H1 (cell line): ENCODE results near the gene THRB. TPM values are rescaled to one million over a fixed set of nuclear protein-coding genes. Genes with fewer than 3 reads are reported as not detected.

Source experiments
- CTCF ChIA-PET: fragments of 300-600 bp; sonication (Branson Sonifier 250); formaldehyde crosslinking; loops from one replicate; lab custom pipeline; 2021; ENCODE audit not compliant: partially characterized antibody; lab: Charles Lee
- POLR2A ChIA-PET: fragments of 300-600 bp; sonication (Branson Sonifier 250); formaldehyde crosslinking; loops from one replicate; lab custom pipeline; 2021; ENCODE audit warnings: inconsistent platforms; ENCODE audit not compliant: partially characterized antibody; lab: Charles Lee
- DNase-seq, 2 experiments: peaks; one replicate each; pipeline versions ENCODE4 v3.0.0 to v3.0.0-alpha.2; 2010 to 2022; ENCODE audit warnings: low spot score in 2 of 2, low read depth in 1 of 2, mixed read lengths in 1 of 2
- FAIRE-seq: peaks from 2 replicates; lab custom pipeline; 2011; peaks lifted over from hg19 to GRCh38; lab: Jason Lieb, UNC
- H2AFZ ChIP-seq: 2 replicates; pipeline ENCODE4 v1.8.1; 2012; ENCODE audit warnings: low read length, inconsistent platforms
- H2AK5ac ChIP-seq: 2 replicates; pipeline ENCODE4 v1.6.1; 2013; ENCODE audit warnings: low read depth, low read length
- H2BK120ac ChIP-seq: replicated peaks from 2 replicates; pipeline ENCODE3; 2013; ENCODE audit warnings: low read depth, low read length, inconsistent platforms
- H2BK12ac ChIP-seq: 2 replicates; pipeline ENCODE4 v1.6.1; 2013; ENCODE audit warnings: low read depth, low read length
- H2BK15ac ChIP-seq: 2 replicates; pipeline ENCODE4 v1.6.1; 2013; ENCODE audit warnings: low read length
- H2BK20ac ChIP-seq: 2 replicates; pipeline ENCODE4 v1.6.1; 2013; ENCODE audit warnings: low read length
- H2BK5ac ChIP-seq: 2 replicates; pipeline ENCODE4 v1.6.1; 2013; ENCODE audit warnings: low read depth, low read length
- H3K14ac ChIP-seq: 2 replicates; pipeline ENCODE4 v1.6.1; 2013; ENCODE audit warnings: inconsistent platforms; ENCODE audit not compliant: insufficient read length
- H3K18ac ChIP-seq: 2 replicates; pipeline ENCODE4 v1.6.1; 2013; ENCODE audit warnings: low read length; ENCODE audit errors: extremely low read depth
- H3K23ac ChIP-seq: 2 replicates; pipeline ENCODE4 v1.6.1; 2013; ENCODE audit warnings: inconsistent platforms; ENCODE audit not compliant: insufficient read length
- H3K23me2 ChIP-seq: 2 replicates; pipeline ENCODE4 v1.6.1; 2013; ENCODE audit warnings: low read depth, low read length
- H3K27ac ChIP-seq: 2 replicates; pipeline ENCODE4 v1.6.1; 2011; ENCODE audit warnings: low read depth, low read length, inconsistent platforms
- H3K27me3 ChIP-seq, 4 experiments: replicated peaks in 1 of 4; 1 replicate in 1 of 4; 2 replicates in 3 of 4; pipeline versions ENCODE4 v1.6.1 to v1.8.1; 2011 to 2013; ENCODE audit warnings: low read length in 3 of 4, mild to moderate bottlenecking in 3 of 4, inconsistent platforms in 2 of 4, mixed read lengths in 2 of 4, moderate library complexity in 1 of 4; ENCODE audit not compliant: control insufficient read depth in 3 of 4, insufficient read depth in 3 of 4; ENCODE audit errors: extremely low read depth in 1 of 4
- H3K36me3 ChIP-seq, 4 experiments: 2 replicates each; pipeline versions ENCODE4 v1.6.1 to v1.8.1; 2011 to 2013; ENCODE audit warnings: mild to moderate bottlenecking in 4 of 4, low read length in 3 of 4, moderate library complexity in 2 of 4, control low read depth in 1 of 4, inconsistent platforms in 1 of 4; ENCODE audit not compliant: insufficient read depth in 4 of 4, control insufficient read depth in 2 of 4
- H3K4ac ChIP-seq: replicated peaks from 2 replicates; pipeline ENCODE3; 2013; ENCODE audit warnings: low read length, low read depth, mixed read lengths, inconsistent platforms; ENCODE audit not compliant: insufficient read length
- H3K4me1 ChIP-seq, 4 experiments: replicated peaks in 1 of 4; 1 replicate in 1 of 4; 2 replicates in 3 of 4; pipeline versions ENCODE4 v1.6.1 to v1.8.1; 2011 to 2013; ENCODE audit warnings: low read length in 3 of 4, inconsistent platforms in 2 of 4, mixed read lengths in 1 of 4; ENCODE audit not compliant: insufficient read depth in 4 of 4, control insufficient read depth in 3 of 4
- H3K4me2 ChIP-seq, 2 experiments: 2 replicates each; pipeline versions ENCODE4 v1.6.1 to v1.8.1; 2011 to 2013; ENCODE audit warnings: low read depth in 2 of 2, low read length in 2 of 2, control low read depth in 1 of 2, inconsistent platforms in 1 of 2, mild to moderate bottlenecking in 1 of 2; ENCODE audit not compliant: insufficient read depth in 1 of 2
- H3K4me3 ChIP-seq, 4 experiments: fragments of 200-600, 300-600 bp in 1 of 4; sonication (generic), shearing (Covaris generic), sonication (Bioruptor Twin) in 1 of 4; 2 replicates each; pipeline versions ENCODE4 v1.5.1 to v1.8.1; 2011 to 2016; ENCODE audit warnings: low read length in 4 of 4, low read depth in 3 of 4, control low read depth in 2 of 4, inconsistent platforms in 2 of 4, mild to moderate bottlenecking in 2 of 4, mixed read lengths in 1 of 4, moderate library complexity in 1 of 4; ENCODE audit not compliant: insufficient read depth in 2 of 4; ENCODE audit errors: extremely low read depth in 1 of 4
- H3K56ac ChIP-seq: replicated peaks from 2 replicates; pipeline ENCODE3; 2013; ENCODE audit warnings: low read depth, mild to moderate bottlenecking, mixed read lengths, low read length, inconsistent platforms; ENCODE audit not compliant: insufficient read length
- H3K79me1 ChIP-seq: 2 replicates; pipeline ENCODE4 v1.6.1; 2013; ENCODE audit warnings: low read depth, low read length, control low read depth
- H3K79me2 ChIP-seq, 2 experiments: 2 replicates each; pipeline versions ENCODE4 v1.6.1 to v1.8.1; 2012 to 2013; ENCODE audit warnings: low read length in 2 of 2, mild to moderate bottlenecking in 2 of 2, inconsistent platforms in 1 of 2; ENCODE audit not compliant: insufficient read depth in 2 of 2, control insufficient read depth in 1 of 2
- H3K9ac ChIP-seq, 4 experiments: replicated peaks in 1 of 4; 1 replicate in 1 of 4; 2 replicates in 3 of 4; pipeline versions ENCODE4 v1.6.1 to v1.8.1; 2011 to 2013; ENCODE audit warnings: low read depth in 3 of 4, low read length in 3 of 4, control low read depth in 2 of 4, mild to moderate bottlenecking in 2 of 4, moderate library complexity in 2 of 4, inconsistent platforms in 1 of 4; ENCODE audit errors: extremely low read depth in 1 of 4
- H3K9me3 ChIP-seq, 2 experiments: 2 replicates each; pipeline versions ENCODE4 v1.6.1 to v1.8.1; 2012 to 2013; ENCODE audit warnings: mild to moderate bottlenecking in 2 of 2, moderate library complexity in 2 of 2, control low read depth in 1 of 2, inconsistent platforms in 1 of 2, low read depth in 1 of 2, low read length in 1 of 2, mixed read lengths in 1 of 2; ENCODE audit not compliant: insufficient read depth in 2 of 2
- H4K20me1 ChIP-seq, 2 experiments: replicated peaks in 1 of 2; 2 replicates each; pipeline versions ENCODE3 to v1.8.1; 2011 to 2013; ENCODE audit warnings: inconsistent platforms in 2 of 2, low read length in 2 of 2, mild to moderate bottlenecking in 1 of 2; ENCODE audit not compliant: insufficient read depth in 2 of 2, control insufficient read depth in 1 of 2
- H4K5ac ChIP-seq: 2 replicates; pipeline ENCODE4 v1.6.1; 2013; ENCODE audit warnings: low read length, low read depth, mixed read lengths, inconsistent platforms; ENCODE audit not compliant: insufficient read length
- H4K8ac ChIP-seq: 2 replicates; pipeline ENCODE4 v1.8.0; 2013; ENCODE audit warnings: mild to moderate bottlenecking, moderate library complexity, low read length, inconsistent platforms; ENCODE audit not compliant: insufficient read depth; ENCODE audit errors: extremely low read depth
- H4K91ac ChIP-seq: replicated peaks from 2 replicates; pipeline ENCODE3; 2013; ENCODE audit warnings: low read length, mixed read lengths, inconsistent platforms; ENCODE audit not compliant: insufficient read length
- CHD2 ChIP-seq: IDR thresholded peaks from 2 replicates; pipeline ENCODE4 v1.6.1; 2012; ENCODE audit warnings: low read length, improper control_type of control experiment
- CTCF ChIP-seq, 3 experiments: IDR thresholded peaks; 1 replicate in 2 of 3; 2 replicates in 1 of 3; pipeline versions ENCODE4 v1.5.1 to v1.6.1; 2011; ENCODE audit warnings: low read length in 3 of 3, mild to moderate bottlenecking in 3 of 3, inconsistent platforms in 2 of 3, low read depth in 1 of 3, moderate library complexity in 1 of 3; ENCODE audit not compliant: insufficient read depth in 1 of 3; ENCODE audit errors: control extremely low read depth in 1 of 3
- SP1 ChIP-seq: IDR thresholded peaks from 2 replicates; pipeline ENCODE4 v1.6.1; 2011; ENCODE audit warnings: low read depth, low read length
- YY1 ChIP-seq: IDR thresholded peaks from 2 replicates; pipeline ENCODE4 v1.6.1; 2011; ENCODE audit warnings: low read depth, mild to moderate bottlenecking, low read length
- WGBS, 2 experiments: shearing (Covaris generic) in 1 of 2; methylation state at CpG; one replicate each; pipeline versions ENCODE4 v1.1.6 to v1.1.7; 2013 to 2015; ENCODE audit warnings: low lambda C conversion rate in 2 of 2, mixed read lengths in 2 of 2, inconsistent platforms in 1 of 2, low coverage in 1 of 2, missing lambda C conversion rate in 1 of 2; ENCODE audit not compliant: insufficient replicate concordance in 2 of 2, insufficient coverage in 1 of 2, insufficient read length in 1 of 2; ENCODE audit errors: extremely low coverage in 1 of 2, missing lambda C conversion rate in 1 of 2; 5-methylcytosine and 5-hydroxymethylcytosine counted together
- polyA plus RNA-seq, 7 experiments: library from polyadenylated mRNA; depleted of rRNA in 3 of 7; stranded (reverse) in 5 of 7; unstranded in 2 of 7; fragments of >200 nt in 5 of 7; fragments of 200-250 nt in 2 of 7; gene quantifications; 1 replicate in 5 of 7; 2 replicates in 1 of 7; 4 replicates in 1 of 7; pipeline versions ENCODE4 v1.2.1 to v1.2.3, GENCODE V29; 2011 to 2013; ENCODE audit warnings: missing spikeins in 2 of 7, mixed read lengths in 2 of 7
- total RNA-seq: library from RNA; stranded (reverse); fragmentation: NEBNext Ultra II Directional; extraction: Animal tissue kit (Norgen Biotek cat#: 25700); gene quantifications from 2 replicates; pipeline ENCODE4 v1.2.1, GENCODE V29; 2021

The THRB gene
- total and polyA plus RNA-seq, 2 of the 8 experiments (the other 6 are each of a cell fraction or from before 2014, with no cell fraction given) = 0.98 to 3.9 TPM

- Histone ChIP-seq H4K5ac (no peak overlapping the region), H4K20me1 (peaks cover 0 to 2% of the 10 kb centered on the region in 2 experiments), H4K8ac (no peak overlapping the region), H2AK5ac (no peak overlapping the region), H3K79me1 (no peaks in the 10 kb centered on the region), H3K4me1 (peaks cover 0 to 8% (median 2%) of the 10 kb centered on the region in 4 experiments; a peak in 3 of 7 replicates), H3K18ac (no peak overlapping the region), H3K56ac (no peak overlapping the region), H2BK12ac (no peak overlapping the region), H3K36me3 (no peaks in the 10 kb centered on the region), H3K79me2 (no peaks in the 10 kb centered on the region), H3K27me3 (peaks cover 0 to 8% (median 4%) of the 10 kb centered on the region in 4 experiments; a peak in 4 of 7 replicates), H3K9ac (no peak overlapping the region), H2AFZ (no peak overlapping the region), H2BK120ac (no peak overlapping the region), H4K91ac (no peak overlapping the region), H3K9me3 (no peaks in the 10 kb centered on the region), H3K4me3 (no peak overlapping the region), H3K4ac (peak overlapping the region; percentile 61), H3K23me2 (no peaks in the 10 kb centered on the region), H3K14ac (no peak overlapping the region), H3K23ac (no peak overlapping the region), H3K27ac (no peak overlapping the region), H2BK15ac (no peak overlapping the region), H3K4me2 (no peak overlapping the region), H2BK5ac (no peak overlapping the region), H2BK20ac (no peak overlapping the region)
- TF ChIP-seq CTCF (IDR thresholded peaks at IDR 0.05; ENCODE audit: control extremely low read depth in 1 of 3, insufficient read depth in 1 of 3, low read depth in 1 of 3, low read length in 3 of 3) = no peak
- TF ChIP-seq CHD2 = no peak
- TF ChIP-seq SP1 = no peak
- no peak for TF ChIP-seq YY1
- DNase-seq (no peak), FAIRE-seq (no peak)
- 57% methylated on average over 3 of the region's 3 CpGs; no CpG with 5 or more reads in 1 of the 2 experiments for WGBS, 2 experiments
- POLR2A ChIA-PET = no interaction called here
- CTCF ChIA-PET = no interaction called here
Observed at GRCh38 chr3:24393316-24393715, 101.3 kb downstream of the THRB start.
